Choroid plexus epithelial cell (primary cell): ENCODE data around the gene BCAR1.
"Not testable (repeated sequence)": the region's sequence is repeated elsewhere in the genome, so short reads cannot be mapped to it uniquely, and the experiment has no call there.

ENCODE experiments used
- DNase-seq: peaks from one replicate; pipeline ENCODE4 v3.0.0-alpha.2; 2010; ENCODE audit warnings: low read depth
- H3K4me3 ChIP-seq: 2 replicates; pipeline ENCODE4 v1.5.1; 2011; ENCODE audit warnings: low read depth, mild to moderate bottlenecking, control low read depth, low read length, moderate library complexity
- TF ChIP-seq, protein P1 (sequence below): conservative IDR thresholded peaks from 2 replicates; pipeline ENCODE4 v1.5.1; 2011; ENCODE audit warnings: low read depth, mild to moderate bottlenecking, control low read depth, inconsistent platforms, low read length, moderate library complexity

BCAR1 gene

GRCh38 chr16:75240633-75241032 is 10.8 kb downstream of the BCAR1 start:
- DNase-seq, H3K4me3 ChIP-seq: not testable (repeated sequence)
- TF ChIP-seq, protein P1, sequence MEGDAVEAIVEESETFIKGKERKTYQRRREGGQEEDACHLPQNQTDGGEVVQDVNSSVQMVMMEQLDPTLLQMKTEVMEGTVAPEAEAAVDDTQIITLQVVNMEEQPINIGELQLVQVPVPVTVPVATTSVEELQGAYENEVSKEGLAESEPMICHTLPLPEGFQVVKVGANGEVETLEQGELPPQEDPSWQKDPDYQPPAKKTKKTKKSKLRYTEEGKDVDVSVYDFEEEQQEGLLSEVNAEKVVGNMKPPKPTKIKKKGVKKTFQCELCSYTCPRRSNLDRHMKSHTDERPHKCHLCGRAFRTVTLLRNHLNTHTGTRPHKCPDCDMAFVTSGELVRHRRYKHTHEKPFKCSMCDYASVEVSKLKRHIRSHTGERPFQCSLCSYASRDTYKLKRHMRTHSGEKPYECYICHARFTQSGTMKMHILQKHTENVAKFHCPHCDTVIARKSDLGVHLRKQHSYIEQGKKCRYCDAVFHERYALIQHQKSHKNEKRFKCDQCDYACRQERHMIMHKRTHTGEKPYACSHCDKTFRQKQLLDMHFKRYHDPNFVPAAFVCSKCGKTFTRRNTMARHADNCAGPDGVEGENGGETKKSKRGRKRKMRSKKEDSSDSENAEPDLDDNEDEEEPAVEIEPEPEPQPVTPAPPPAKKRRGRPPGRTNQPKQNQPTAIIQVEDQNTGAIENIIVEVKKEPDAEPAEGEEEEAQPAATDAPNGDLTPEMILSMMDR: peak; percentile 19

DNA sequence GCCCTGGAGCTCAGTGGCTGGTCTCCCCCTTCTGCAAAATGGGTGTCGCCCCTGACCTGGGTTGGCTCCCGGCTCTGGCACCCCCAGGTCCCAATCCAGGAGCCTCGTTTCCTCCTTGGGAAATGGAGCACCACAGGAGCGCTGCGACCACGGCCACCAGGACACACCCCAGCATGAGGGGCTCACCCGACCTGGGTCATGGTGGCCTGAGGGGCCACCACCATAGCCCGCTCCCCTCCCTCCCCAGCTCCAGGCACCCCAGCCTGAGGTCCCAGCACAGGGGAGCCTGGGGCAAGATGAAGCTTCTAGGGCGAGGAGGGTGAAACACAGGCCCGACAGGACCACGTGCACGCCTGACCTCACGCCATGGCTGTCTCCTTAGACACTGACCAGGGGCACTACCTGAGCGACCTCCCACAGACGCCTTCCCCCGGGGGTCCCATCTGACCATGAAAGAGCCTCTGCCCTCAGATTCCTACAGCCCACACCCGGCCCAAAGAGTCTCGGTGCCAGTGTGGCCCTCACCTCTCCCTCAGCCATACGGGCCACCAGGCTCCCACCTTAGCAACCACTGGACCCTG is 11.8 kb downstream of the BCAR1 start:
- TF ChIP-seq, protein P1: no peak
- DNase-seq: no peak
- H3K4me3 ChIP-seq: no peak overlapping the region

- DNase-seq: no peak
- TF ChIP-seq, protein P1: peak; percentile 37
- no peak overlapping the region for H3K4me3 ChIP-seq
Observed at GRCh38 chr16:75238853-75239541, 12.4 kb downstream of the BCAR1 start.

DNA sequence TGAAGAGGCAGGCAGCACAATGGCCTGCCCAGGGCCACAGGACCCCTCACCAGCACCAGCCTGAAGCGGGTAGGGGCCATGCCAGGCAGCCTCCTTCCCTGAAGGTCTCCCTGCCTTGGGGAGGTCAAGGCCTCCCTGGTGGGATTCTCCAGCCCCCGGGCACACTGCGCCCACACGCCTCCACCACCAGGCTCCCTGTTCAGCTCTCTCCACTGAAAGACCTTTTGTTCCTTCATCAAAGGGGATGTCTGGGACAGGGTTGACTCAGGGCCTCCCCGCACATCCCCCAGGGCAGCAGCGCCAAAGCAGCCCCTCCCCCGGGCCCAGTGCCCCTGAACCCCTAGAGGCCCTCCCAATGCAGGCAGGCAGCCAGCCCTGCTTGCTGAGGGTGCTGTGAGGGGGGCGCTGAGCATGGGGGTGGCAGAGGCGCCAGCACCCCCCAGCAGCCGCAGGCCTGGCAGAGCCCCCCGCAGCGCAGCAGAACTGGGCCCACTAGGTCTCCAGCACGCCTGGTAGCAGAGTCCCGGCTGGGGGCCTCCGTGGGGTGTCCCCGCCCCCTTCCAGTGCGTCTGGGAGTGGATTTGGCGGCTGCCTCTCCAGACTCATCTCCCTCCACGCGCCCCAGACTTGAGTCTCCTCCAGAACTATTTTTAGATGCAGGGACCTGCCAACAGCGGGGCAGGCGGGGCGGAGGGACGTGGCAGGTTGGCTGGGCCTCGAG is 13.1 kb downstream of the BCAR1 start:
- no peak overlapping the region for H3K4me3 ChIP-seq
- TF ChIP-seq, protein P1: peak; percentile 11
- DNase-seq: peak; percentile 92

DNA sequence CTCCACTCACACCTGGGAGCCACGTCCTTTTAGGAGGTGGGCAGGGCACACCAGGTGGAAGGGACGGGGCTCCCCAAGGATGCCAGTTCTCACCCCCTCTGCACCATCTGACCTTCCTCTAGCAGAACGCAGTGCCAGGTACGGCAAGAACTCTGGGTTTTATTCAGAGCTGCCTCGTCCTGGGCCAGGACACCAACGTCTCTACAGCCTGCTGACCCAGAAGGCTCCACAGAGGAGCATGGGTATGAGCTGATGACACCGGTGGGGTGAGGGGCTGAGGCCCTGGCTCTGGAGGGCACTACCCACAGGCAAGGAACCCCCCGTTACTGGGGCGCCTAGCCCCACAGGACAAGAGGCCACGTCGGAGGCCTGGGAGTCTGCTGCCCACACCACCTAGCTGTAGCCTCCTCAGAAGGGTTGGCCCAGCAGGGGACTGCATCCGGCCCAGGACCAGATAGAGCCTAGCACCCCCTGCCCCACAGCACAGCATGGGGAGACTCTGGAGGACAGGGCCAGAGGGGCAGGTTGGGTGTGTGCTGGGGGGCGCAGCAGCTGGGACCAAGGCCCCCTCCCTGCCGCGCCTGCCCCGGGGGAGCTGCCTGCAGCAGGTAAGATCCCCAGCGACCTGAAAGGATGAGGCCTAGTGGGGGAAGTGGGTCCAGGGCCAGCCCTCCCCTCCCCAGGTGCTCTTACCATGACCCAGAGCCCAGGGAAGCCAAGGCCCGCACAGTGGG is 13.9 kb downstream of the BCAR1 start:
- DNase-seq: no peak
- TF ChIP-seq, protein P1: no peak
- H3K4me3 ChIP-seq: no peak overlapping the region

GRCh38 chr16:75236736-75237397 is 14.6 kb downstream of the BCAR1 start:
- no peak overlapping the region for H3K4me3 ChIP-seq
- TF ChIP-seq, protein P1: no peak
- no peak for DNase-seq
